Endothelial cell of umbilical vein (primary cell): Measurements from ENCODE around the gene INPP5B. TPM values are rescaled to one million over a fixed set of nuclear protein-coding genes. Genes with fewer than 3 reads are reported as not detected.
A peak's percentile ranks its signal among the peaks of the same experiment; 100 is the strongest.

ENCODE experiments used
- BruUV-seq: library from RNA; stranded (reverse); fragments of 400-500 nt; replicated peaks from 2 replicates; lab custom pipeline; 2021; lab: Mats Ljungman, UMichigan
- CTCF ChIA-PET: fragments of 300-600, 350-600 bp; sonication (Branson Sonifier 250); formaldehyde crosslinking; loops from one replicate; lab custom pipeline; 2021; ENCODE audit warnings: antibody characterized with exemption, inconsistent platforms; lab: Charles Lee
- POLR2A ChIA-PET: fragments of 300-600, 350-600 bp; sonication (Branson Sonifier 250); formaldehyde crosslinking; loops from one replicate; lab custom pipeline; 2021; ENCODE audit warnings: antibody characterized with exemption, inconsistent platforms; lab: Charles Lee
- DNase-seq: peaks from one replicate; pipeline ENCODE4 v3.0.0-alpha.2; 2011; ENCODE audit warnings: low read depth, low spot score
- FAIRE-seq: peaks from 2 replicates; lab custom pipeline; 2011; peaks lifted over from hg19 to GRCh38; lab: Jason Lieb, UNC
- H2AFZ ChIP-seq: 2 replicates; pipeline ENCODE4 v1.6.0; 2012; ENCODE audit warnings: low read depth, low read length, control low read depth, inconsistent platforms
- H3K27ac ChIP-seq: 2 replicates; pipeline ENCODE4 v1.5.1; 2011; ENCODE audit warnings: low read depth, mild to moderate bottlenecking, control low read depth, low read length, moderate library complexity; ENCODE audit not compliant: insufficient read depth
- H3K27me3 ChIP-seq, 2 experiments: 2 replicates each; pipeline versions ENCODE4 v1.6.0 to v1.6.1; 2011; ENCODE audit warnings: low read length in 2 of 2, mixed read lengths in 1 of 2; ENCODE audit not compliant: control insufficient read depth in 2 of 2, insufficient read depth in 2 of 2
- H3K36me3 ChIP-seq, 2 experiments: 2 replicates in 1 of 2; 3 replicates in 1 of 2; pipeline ENCODE4 v1.5.1; 2011; ENCODE audit warnings: low read length in 2 of 2, mild to moderate bottlenecking in 1 of 2, moderate library complexity in 1 of 2; ENCODE audit not compliant: control insufficient read depth in 2 of 2, insufficient read depth in 2 of 2; ENCODE audit errors: extremely low read depth in 1 of 2
- H3K4me1 ChIP-seq: 3 replicates; pipeline ENCODE4 v1.5.1; 2011; ENCODE audit warnings: mild to moderate bottlenecking, low read length; ENCODE audit not compliant: control insufficient read depth, insufficient read depth; ENCODE audit errors: extremely low read depth
- H3K4me2 ChIP-seq: 2 replicates; pipeline ENCODE4 v1.6.1; 2011; ENCODE audit warnings: low read length, control low read depth, mixed read lengths; ENCODE audit not compliant: insufficient read depth
- H3K4me3 ChIP-seq, 3 experiments: fragments of 200-600 bp in 1 of 3; sonication (generic), shearing (Covaris generic) in 1 of 3; replicated peaks in 1 of 3; 2 replicates each; pipeline ENCODE4 v1.5.1; 2011 to 2016; ENCODE audit warnings: control low read depth in 3 of 3, low read length in 3 of 3, mild to moderate bottlenecking in 2 of 3, inconsistent platforms in 1 of 3, low read depth in 1 of 3, moderate library complexity in 1 of 3; ENCODE audit not compliant: insufficient read depth in 1 of 3
- H3K79me2 ChIP-seq: 2 replicates; pipeline ENCODE4 v1.6.0; 2012; ENCODE audit warnings: low read length, inconsistent platforms; ENCODE audit not compliant: control insufficient read depth, insufficient read depth
- H3K9ac ChIP-seq: replicated peaks from 2 replicates; pipeline ENCODE3; 2011; ENCODE audit warnings: low read length, control low read depth; ENCODE audit not compliant: insufficient read depth; ENCODE audit errors: extremely low read depth
- H3K9me1 ChIP-seq: replicated peaks from 3 replicates; pipeline ENCODE4 v1.6.0; 2011; ENCODE audit warnings: mild to moderate bottlenecking, low read length; ENCODE audit not compliant: control insufficient read depth, insufficient read depth; ENCODE audit errors: extremely low read depth
- H3K9me3 ChIP-seq: replicated peaks from 2 replicates; pipeline ENCODE4 v1.5.1; 2012; ENCODE audit warnings: low read length, inconsistent platforms; ENCODE audit not compliant: control insufficient read depth, insufficient read depth
- H4K20me1 ChIP-seq: replicated peaks from 2 replicates; pipeline ENCODE3; 2011; ENCODE audit warnings: mild to moderate bottlenecking, low read length; ENCODE audit not compliant: control insufficient read depth, insufficient read depth; ENCODE audit errors: extremely low read depth
- EZH2 ChIP-seq: IDR thresholded peaks from 2 replicates; pipeline ENCODE4 v1.6.1; 2012; ENCODE audit warnings: borderline replicate concordance, low read depth, mild to moderate bottlenecking, moderate library complexity, low read length, inconsistent platforms; ENCODE audit not compliant: severe bottlenecking
- FOS ChIP-seq: IDR thresholded peaks from 2 replicates; pipeline ENCODE4 v1.6.1; 2011; ENCODE audit warnings: mild to moderate bottlenecking, low read length, moderate library complexity, borderline replicate concordance; ENCODE audit not compliant: insufficient read depth
- GATA2 ChIP-seq: IDR thresholded peaks from 2 replicates; pipeline ENCODE4 v1.7.0; 2011; ENCODE audit warnings: low read depth, mild to moderate bottlenecking, moderate library complexity, mixed read lengths, low read length; ENCODE audit not compliant: insufficient read length, insufficient read depth
- JUN ChIP-seq: IDR thresholded peaks from 2 replicates; pipeline ENCODE4 v1.6.1; 2011; ENCODE audit warnings: borderline replicate concordance, low read depth; ENCODE audit not compliant: insufficient read length, insufficient read depth
- MYC ChIP-seq: IDR thresholded peaks from one replicate; pipeline ENCODE4 v1.6.1; 2011; ENCODE audit warnings: mild to moderate bottlenecking, low read depth, low read length
- POLR2A ChIP-seq: IDR thresholded peaks from 2 replicates; pipeline ENCODE4 v1.6.1; 2012; ENCODE audit warnings: low read depth, mild to moderate bottlenecking, control low read depth, low read length
- POLR2AphosphoS5 ChIP-seq: IDR thresholded peaks from 2 replicates; pipeline ENCODE4 v1.6.1; 2012; ENCODE audit warnings: low read depth, mild to moderate bottlenecking, control low read depth, low read length, moderate library complexity; ENCODE audit not compliant: insufficient read depth
- dilution Hi-C: fragments of 300-500 bp; cut with MboI; formaldehyde crosslinking; loops from one replicate; pipeline ENCODE4 v1.15.0; 2019; ENCODE audit warnings: low sequenced_read_pairs; ENCODE audit not compliant: extremely low pct_ligation_motif_present
- intact Hi-C: fragments of 100-400 bp; cut with micrococcal nuclease; formaldehyde crosslinking; loops from one replicate; pipeline ENCODE4 v1.10.0; 2022
- polyA plus RNA-seq, 4 experiments: library from polyadenylated mRNA; depleted of rRNA in 3 of 4; stranded (reverse) in 3 of 4; unstranded in 1 of 4; fragments of >200 nt; gene quantifications; 2 replicates each; pipeline versions ENCODE4 v1.2.1 to v1.2.3, GENCODE V29; 2011 to 2012; ENCODE audit warnings: missing spikeins in 1 of 4
- total RNA-seq: library from RNA; stranded (reverse); gene quantifications from 2 replicates; pipeline ENCODE4 v1.2.3, GENCODE V29; 2021
- TF ChIP-seq, protein P1 (sequence below): IDR thresholded peaks from 2 replicates; pipeline ENCODE4 v1.6.1; 2011; ENCODE audit not compliant: insufficient read depth, insufficient read length
- TF ChIP-seq, protein P2 (sequence below), 2 donors: IDR thresholded peaks; 1 replicate in 1 of 2; 2 replicates in 1 of 2; pipeline ENCODE4 v1.5.1; 2011; ENCODE audit warnings: low read length in 2 of 2, mild to moderate bottlenecking in 2 of 2, moderate library complexity in 2 of 2, control low read depth in 1 of 2, inconsistent platforms in 1 of 2, low read depth in 1 of 2; ENCODE audit not compliant: insufficient read depth in 1 of 2; ENCODE audit errors: extremely low read depth in 1 of 2

Gene INPP5B
- total and polyA plus RNA-seq, 2 donors (not counting 3 experiments of a cell fraction or from before 2014, with no cell fraction given), result 7.4 to 14.7 TPM

- Histone ChIP-seq H3K4me1 (no peaks in the 10 kb centered on the region), H3K79me2 (no peaks in the 10 kb centered on the region), H3K27ac (no peak overlapping the region), H3K27me3 (no peaks in the 10 kb centered on the region), H4K20me1 (no peaks in the 10 kb centered on the region), H2AFZ (no peak overlapping the region), H3K36me3 (peaks cover 0 to 19% of the 10 kb centered on the region in 2 experiments), H3K4me2 (no peak overlapping the region), H3K9me3 (no peaks in the 10 kb centered on the region), H3K4me3 (no peak overlapping the region), H3K9ac (no peak overlapping the region), H3K9me1 (no peaks in the 10 kb centered on the region)
- ChIA-PET CTCF (interaction anchor here (0.5 to 1.5 kb wide), 7 partner anchors 9 to 1089 kb away, joined by 3 to 16 read pairs (median 4); no protein-coding TSS in a partner anchor), POLR2A (interaction anchor here (0.7 kb wide), 1 partner anchor 154 kb away, joined by 3 read pairs; no protein-coding TSS in a partner anchor)
- TF ChIP-seq, protein P1, sequence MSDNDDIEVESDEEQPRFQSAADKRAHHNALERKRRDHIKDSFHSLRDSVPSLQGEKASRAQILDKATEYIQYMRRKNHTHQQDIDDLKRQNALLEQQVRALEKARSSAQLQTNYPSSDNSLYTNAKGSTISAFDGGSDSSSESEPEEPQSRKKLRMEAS, result no peak
- TF ChIP-seq, protein P2, sequence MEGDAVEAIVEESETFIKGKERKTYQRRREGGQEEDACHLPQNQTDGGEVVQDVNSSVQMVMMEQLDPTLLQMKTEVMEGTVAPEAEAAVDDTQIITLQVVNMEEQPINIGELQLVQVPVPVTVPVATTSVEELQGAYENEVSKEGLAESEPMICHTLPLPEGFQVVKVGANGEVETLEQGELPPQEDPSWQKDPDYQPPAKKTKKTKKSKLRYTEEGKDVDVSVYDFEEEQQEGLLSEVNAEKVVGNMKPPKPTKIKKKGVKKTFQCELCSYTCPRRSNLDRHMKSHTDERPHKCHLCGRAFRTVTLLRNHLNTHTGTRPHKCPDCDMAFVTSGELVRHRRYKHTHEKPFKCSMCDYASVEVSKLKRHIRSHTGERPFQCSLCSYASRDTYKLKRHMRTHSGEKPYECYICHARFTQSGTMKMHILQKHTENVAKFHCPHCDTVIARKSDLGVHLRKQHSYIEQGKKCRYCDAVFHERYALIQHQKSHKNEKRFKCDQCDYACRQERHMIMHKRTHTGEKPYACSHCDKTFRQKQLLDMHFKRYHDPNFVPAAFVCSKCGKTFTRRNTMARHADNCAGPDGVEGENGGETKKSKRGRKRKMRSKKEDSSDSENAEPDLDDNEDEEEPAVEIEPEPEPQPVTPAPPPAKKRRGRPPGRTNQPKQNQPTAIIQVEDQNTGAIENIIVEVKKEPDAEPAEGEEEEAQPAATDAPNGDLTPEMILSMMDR (IDR thresholded peaks at IDR 0.05; ENCODE audit: extremely low read depth in 1 of 2, insufficient read depth in 1 of 2, low read depth in 1 of 2, low read length in 2 of 2), result peak in 1 of 2 donors; percentile 20
- intact Hi-C loops (no loop called here), dilution Hi-C loops (no loop called here)
- peak; percentile 17 for DNase-seq
- no TSS peak for BruUV-seq
- no peak for FAIRE-seq
Observed at GRCh38 chr1:37875833-37876232, 71.0 kb downstream of the INPP5B start.

DNA sequence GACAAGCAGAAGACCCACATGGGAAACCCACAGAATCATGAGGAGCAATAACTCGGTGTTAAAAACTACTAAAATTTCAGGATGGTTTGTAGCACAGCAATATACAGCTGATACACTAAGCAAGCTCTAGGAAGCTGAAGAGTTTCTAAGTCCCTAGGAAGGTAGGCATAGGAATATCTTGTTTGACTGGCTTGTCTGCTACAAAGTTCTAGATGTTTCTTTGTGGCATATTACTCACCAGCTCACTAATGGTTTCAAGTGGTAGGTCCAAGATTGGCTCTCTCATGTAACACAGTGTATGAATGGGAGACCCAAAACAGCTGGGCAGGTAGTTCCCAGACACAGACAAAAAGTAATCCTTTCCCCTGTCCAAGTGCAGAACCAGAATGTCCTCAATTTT is 74.2 kb downstream of the INPP5B start:
- Histone ChIP-seq H3K4me3 (no peak overlapping the region), H3K9ac (no peak overlapping the region), H3K4me1 (no peaks in the 10 kb centered on the region), H2AFZ (no peak overlapping the region), H3K79me2 (no peaks in the 10 kb centered on the region), H3K4me2 (no peak overlapping the region), H4K20me1 (no peaks in the 10 kb centered on the region), H3K9me3 (no peaks in the 10 kb centered on the region), H3K27ac (no peak overlapping the region), H3K36me3 (peaks cover 0 to 14% of the 10 kb centered on the region in 2 experiments), H3K9me1 (no peaks in the 10 kb centered on the region), H3K27me3 (no peaks in the 10 kb centered on the region)
- CTCF ChIA-PET, result interaction anchor here (1.9 kb wide), 1 partner anchor 13 kb away, joined by 10 read pairs; the partner anchor contains the start of gene MTF1
- FAIRE-seq (no peak), DNase-seq (no peak)
- intact Hi-C loops, result no loop called here
- no TSS peak for BruUV-seq
- dilution Hi-C loops, result no loop called here
- POLR2A ChIA-PET, result no interaction called here
- TF ChIP-seq, protein P1, result no peak
- no peak for TF ChIP-seq FOS
- no peak for TF ChIP-seq POLR2A
- TF ChIP-seq MYC, result no peak
- no peak for TF ChIP-seq JUN
- no peak for TF ChIP-seq POLR2AphosphoS5
- no peak for TF ChIP-seq EZH2
- TF ChIP-seq, protein P2 (IDR thresholded peaks at IDR 0.05; ENCODE audit: extremely low read depth in 1 of 2, insufficient read depth in 1 of 2, low read depth in 1 of 2, low read length in 2 of 2), result no peak
- TF ChIP-seq GATA2, result no peak
